MM.1S (cell line): ENCODE results near the gene NRG3.

Source experiments
- DNase-seq: peaks from one replicate; pipeline ENCODE4 v3.0.0-alpha.2; 2015
- H2AFZ ChIP-seq: fragments of 300-600 bp; sonication (generic); 2 replicates; pipeline ENCODE4 v1.6.0; 2016; ENCODE audit warnings: antibody characterized with exemption, low read length
- H3F3A ChIP-seq: fragments of 300-600 bp; sonication (generic); 2 replicates; pipeline ENCODE4 v1.6.1; 2016; ENCODE audit warnings: mild to moderate bottlenecking, antibody characterized with exemption, low read length, moderate library complexity, mixed read lengths; ENCODE audit not compliant: insufficient read depth
- H3K27ac ChIP-seq: fragments of 300-600 bp; sonication (generic); 2 replicates; pipeline ENCODE4 v1.5.1; 2016; ENCODE audit warnings: mild to moderate bottlenecking, low read length
- H3K27me3 ChIP-seq: fragments of 300-600 bp; sonication (generic); replicated peaks from 2 replicates; pipeline ENCODE4 v1.6.0; 2016; ENCODE audit warnings: low read length; ENCODE audit not compliant: insufficient read depth
- H3K36me3 ChIP-seq: fragments of 300-600 bp; sonication (generic); replicated peaks from 2 replicates; pipeline ENCODE4 v1.6.1; 2016; ENCODE audit warnings: mild to moderate bottlenecking, low read length, mixed read lengths; ENCODE audit not compliant: insufficient read depth
- H3K4me1 ChIP-seq: fragments of 300-600 bp; sonication (generic); 2 replicates; pipeline ENCODE4 v1.6.1; 2016; ENCODE audit warnings: low read length, mixed read lengths
- H3K4me2 ChIP-seq: fragments of 300-600 bp; sonication (generic); 2 replicates; pipeline ENCODE4 v1.6.0; 2016; ENCODE audit warnings: low read depth, low read length
- H3K4me3 ChIP-seq: fragments of 300-600 bp; sonication (generic); 2 replicates; pipeline ENCODE4 v1.5.1; 2016; ENCODE audit warnings: low read length, mixed read lengths
- H3K79me2 ChIP-seq: fragments of 300-600 bp; sonication (generic); 2 replicates; pipeline ENCODE4 v1.6.1; 2016; ENCODE audit warnings: mixed run types, low read length, mixed read lengths
- H3K9ac ChIP-seq: fragments of 300-600 bp; sonication (generic); 2 replicates; pipeline ENCODE4 v1.6.1; 2016; ENCODE audit warnings: low read length, mixed read lengths
- H3K9me2 ChIP-seq: fragments of 300-600 bp; sonication (generic); replicated peaks from 2 replicates; pipeline ENCODE4 v1.6.1; 2016; ENCODE audit warnings: mild to moderate bottlenecking, low read length, mixed read lengths; ENCODE audit not compliant: insufficient read depth
- H3K9me3 ChIP-seq: fragments of 300-600 bp; sonication (generic); replicated peaks from 2 replicates; pipeline ENCODE4 v1.6.1; 2016; ENCODE audit warnings: mild to moderate bottlenecking, low read length, mixed read lengths; ENCODE audit not compliant: insufficient read depth
- H4K20me1 ChIP-seq: fragments of 300-600 bp; sonication (generic); 2 replicates; pipeline ENCODE4 v1.6.1; 2016; ENCODE audit warnings: mild to moderate bottlenecking, low read length, moderate library complexity, mixed read lengths; ENCODE audit not compliant: insufficient read depth
- EZH2 ChIP-seq: fragments of 300-600 bp; sonication (generic); optimal IDR thresholded peaks from 2 replicates; pipeline ENCODE3; 2017; ENCODE audit warnings: low read depth, mild to moderate bottlenecking, antibody characterized with exemption, low read length, mixed read lengths
- EZH2phosphoT487 ChIP-seq: fragments of 300-600 bp; sonication (generic); IDR thresholded peaks from 2 replicates; pipeline ENCODE4 v1.6.1; 2018; ENCODE audit warnings: antibody characterized with exemption, low read length
- TF ChIP-seq, protein P1 (sequence below): fragments of 300-600 bp; sonication (generic); IDR thresholded peaks from 2 replicates; pipeline ENCODE4 v1.5.1; 2016; ENCODE audit warnings: antibody characterized with exemption, low read length, mixed read lengths

Gene NRG3

DNA sequence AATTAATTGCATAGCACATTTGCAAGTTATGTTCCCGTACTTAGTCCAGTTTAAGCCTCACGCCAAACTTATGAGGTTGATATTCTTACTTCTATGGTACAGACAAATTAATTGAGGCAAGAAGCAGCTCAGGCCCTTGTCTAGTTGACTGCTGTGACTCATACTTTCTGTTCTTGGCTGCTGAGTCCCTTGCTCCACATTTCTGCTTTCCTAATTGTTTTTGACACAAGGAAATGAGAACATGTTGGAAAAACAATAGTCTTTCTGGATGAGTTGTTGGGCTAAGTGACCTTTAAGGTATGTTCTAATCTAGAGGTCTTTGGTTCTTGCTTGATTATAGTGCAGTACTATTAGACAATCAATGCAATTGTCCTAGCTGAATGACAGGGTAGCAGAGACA, 331.8 kb downstream of the NRG3 start:
- Histone ChIP-seq H3K4me3 (no peak overlapping the region), H3K4me1 (no peaks in the 10 kb centered on the region), H4K20me1 (no peaks in the 10 kb centered on the region), H3K27ac (no peak overlapping the region), H3K27me3 (no peaks in the 10 kb centered on the region), H3K9me2 (no peaks in the 10 kb centered on the region), H3K36me3 (no peaks in the 10 kb centered on the region), H3K9me3 (no peaks in the 10 kb centered on the region), H3K79me2 (no peaks in the 10 kb centered on the region), H2AFZ (no peak overlapping the region), H3K4me2 (no peak overlapping the region), H3F3A (no peaks in the 10 kb centered on the region), H3K9ac (no peak overlapping the region)
- TF ChIP-seq EZH2 (no peak), EZH2phosphoT487 (no peak)
- TF ChIP-seq, protein P1, sequence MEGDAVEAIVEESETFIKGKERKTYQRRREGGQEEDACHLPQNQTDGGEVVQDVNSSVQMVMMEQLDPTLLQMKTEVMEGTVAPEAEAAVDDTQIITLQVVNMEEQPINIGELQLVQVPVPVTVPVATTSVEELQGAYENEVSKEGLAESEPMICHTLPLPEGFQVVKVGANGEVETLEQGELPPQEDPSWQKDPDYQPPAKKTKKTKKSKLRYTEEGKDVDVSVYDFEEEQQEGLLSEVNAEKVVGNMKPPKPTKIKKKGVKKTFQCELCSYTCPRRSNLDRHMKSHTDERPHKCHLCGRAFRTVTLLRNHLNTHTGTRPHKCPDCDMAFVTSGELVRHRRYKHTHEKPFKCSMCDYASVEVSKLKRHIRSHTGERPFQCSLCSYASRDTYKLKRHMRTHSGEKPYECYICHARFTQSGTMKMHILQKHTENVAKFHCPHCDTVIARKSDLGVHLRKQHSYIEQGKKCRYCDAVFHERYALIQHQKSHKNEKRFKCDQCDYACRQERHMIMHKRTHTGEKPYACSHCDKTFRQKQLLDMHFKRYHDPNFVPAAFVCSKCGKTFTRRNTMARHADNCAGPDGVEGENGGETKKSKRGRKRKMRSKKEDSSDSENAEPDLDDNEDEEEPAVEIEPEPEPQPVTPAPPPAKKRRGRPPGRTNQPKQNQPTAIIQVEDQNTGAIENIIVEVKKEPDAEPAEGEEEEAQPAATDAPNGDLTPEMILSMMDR = no peak
- DNase-seq = no peak

- no peak overlapping the region for H3K4me3 ChIP-seq
- no peaks in the 10 kb centered on the region for H3K4me1 ChIP-seq
- H3K4me2 ChIP-seq = no peak overlapping the region
- H3K79me2 ChIP-seq = no peaks in the 10 kb centered on the region
- no peaks in the 10 kb centered on the region for H3K36me3 ChIP-seq
- H3K27me3 ChIP-seq = no peaks in the 10 kb centered on the region
- TF ChIP-seq EZH2 = no peak
- no peak for TF ChIP-seq EZH2phosphoT487
- TF ChIP-seq, protein P1 = no peak
- H4K20me1 ChIP-seq = no peaks in the 10 kb centered on the region
- H3K9me2 ChIP-seq = no peaks in the 10 kb centered on the region
- H2AFZ ChIP-seq = no peak overlapping the region
- no peaks in the 10 kb centered on the region for H3F3A ChIP-seq
- no peak overlapping the region for H3K27ac ChIP-seq
- H3K9me3 ChIP-seq = no peaks in the 10 kb centered on the region
- no peak for DNase-seq
- H3K9ac ChIP-seq = no peak overlapping the region
These were observed 333.7 kb downstream of the NRG3 start for GRCh38 chr10:82208726-82209125.

DNA sequence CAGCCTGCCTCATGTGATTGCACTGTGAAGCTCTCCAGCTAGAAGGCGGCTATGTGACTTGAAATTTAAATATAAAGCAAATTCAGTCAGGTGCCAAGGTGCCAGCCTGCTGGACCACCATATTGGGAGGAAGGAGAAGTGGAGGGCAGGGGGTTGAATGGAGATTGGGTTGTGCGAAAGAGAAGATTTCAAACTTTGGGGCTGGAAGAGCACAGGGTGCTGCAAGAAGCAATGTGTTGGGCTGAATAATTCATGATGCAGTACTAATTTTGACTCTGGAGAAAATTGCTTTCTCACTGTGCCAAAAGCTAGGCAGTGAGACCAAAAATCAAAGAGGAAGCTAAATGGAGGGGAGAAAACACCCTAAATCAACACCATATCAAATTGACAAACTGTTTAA, 335.3 kb downstream of the NRG3 start:
- TF ChIP-seq, protein P1 = no peak
- no peak for TF ChIP-seq EZH2
- Histone ChIP-seq H3K79me2 (no peaks in the 10 kb centered on the region), H2AFZ (no peak overlapping the region), H3K9me2 (no peaks in the 10 kb centered on the region), H3K27me3 (no peaks in the 10 kb centered on the region), H3K4me2 (no peak overlapping the region), H3K4me3 (no peak overlapping the region), H3K9me3 (no peaks in the 10 kb centered on the region), H3K9ac (no peak overlapping the region), H3K4me1 (no peaks in the 10 kb centered on the region), H3K27ac (no peak overlapping the region), H3F3A (no peaks in the 10 kb centered on the region), H3K36me3 (no peaks in the 10 kb centered on the region), H4K20me1 (no peaks in the 10 kb centered on the region)
- no peak for DNase-seq

- Histone ChIP-seq H3F3A (no peaks in the 10 kb centered on the region), H3K36me3 (no peaks in the 10 kb centered on the region), H4K20me1 (no peaks in the 10 kb centered on the region), H3K9ac (no peak overlapping the region), H3K9me2 (no peaks in the 10 kb centered on the region), H3K27me3 (no peaks in the 10 kb centered on the region), H3K27ac (no peak overlapping the region), H3K4me2 (no peak overlapping the region), H2AFZ (no peak overlapping the region), H3K4me3 (no peak overlapping the region), H3K4me1 (no peaks in the 10 kb centered on the region), H3K79me2 (no peaks in the 10 kb centered on the region), H3K9me3 (no peaks in the 10 kb centered on the region)
- TF ChIP-seq EZH2phosphoT487 (no peak), EZH2 (no peak)
- TF ChIP-seq, protein P1 = no peak
- no peak for DNase-seq
These were observed 336.4 kb downstream of the NRG3 start for GRCh38 chr10:82211346-82211745.
